Measurements from ENCODE around the gene ZFR2.

- TF ChIP-seq CTCF (IDR thresholded peaks at IDR 0.05; ENCODE audit: low read length) (no peak), EZH2 (IDR thresholded peaks at IDR 0.05; ENCODE audit: borderline replicate concordance, low read length) (no peak)
Observed at GRCh38 chr19:3860499-3860898, 8.3 kb downstream of the ZFR2 start.

Data from OCI-LY1 (cell line).